IMR-90 (cell line): ENCODE data around the gene AGAP1. TPM values are rescaled to one million over a fixed set of nuclear protein-coding genes. Genes with fewer than 3 reads are reported as not detected.

Experiments used
- ATAC-seq: fragments of 200-7000 bp; cut with Tn5 transposase; 2 replicates; pipeline ENCODE4 v1.9.1; 2020; ENCODE audit warnings: low read depth, mild to moderate bottlenecking, moderate library complexity
- BruUV-seq: library from RNA; stranded (reverse); fragments of 400-500 nt; replicated peaks from 2 replicates; lab custom pipeline; 2021; lab: Mats Ljungman, UMichigan
- CTCF ChIA-PET: fragments of 300-600 bp; formaldehyde crosslinking; extraction: SDS; loops from one replicate; lab custom pipeline; 2021; ENCODE audit warnings: antibody characterized with exemption; lab: Yijun Ruan, JAX
- POLR2A ChIA-PET: fragments of 300-600 bp; sonication (Branson Sonifier 250); formaldehyde crosslinking; loops from one replicate; lab custom pipeline; 2022; ENCODE audit warnings: antibody characterized with exemption; ENCODE audit not compliant: unreplicated experiment; lab: Charles Lee
- DNase-seq: peaks from one replicate; pipeline ENCODE4 v3.0.0; 2013
- H2AFZ ChIP-seq: replicated peaks from 2 replicates; pipeline ENCODE3; 2013; ENCODE audit warnings: low read length, mild to moderate bottlenecking; ENCODE audit not compliant: poor library complexity
- H2AK5ac ChIP-seq: 2 replicates; pipeline ENCODE4 v1.6.1; 2013; ENCODE audit warnings: low read depth, low read length, inconsistent platforms
- H2AK9ac ChIP-seq: replicated peaks from 2 replicates; pipeline ENCODE3; 2013; ENCODE audit warnings: mild to moderate bottlenecking, low read depth, low read length, moderate library complexity; ENCODE audit not compliant: poor library complexity
- H2BK120ac ChIP-seq: 2 replicates; pipeline ENCODE4 v1.6.1; 2013; ENCODE audit warnings: low read depth, low read length, inconsistent platforms
- H2BK15ac ChIP-seq: 3 replicates; pipeline ENCODE4 v1.6.1; 2013; ENCODE audit warnings: low read depth, low read length, inconsistent platforms
- H2BK20ac ChIP-seq: 2 replicates; pipeline ENCODE4 v1.6.1; 2013; ENCODE audit warnings: low read depth, mild to moderate bottlenecking, inconsistent platforms, low read length, moderate library complexity
- H2BK5ac ChIP-seq: 2 replicates; pipeline ENCODE4 v1.6.1; 2013; ENCODE audit warnings: mild to moderate bottlenecking, low read depth, low read length, inconsistent platforms; ENCODE audit not compliant: poor library complexity, severe bottlenecking
- H3K14ac ChIP-seq: replicated peaks from 2 replicates; pipeline ENCODE4 v1.6.1; 2013; ENCODE audit warnings: low read depth, low read length, inconsistent platforms
- H3K18ac ChIP-seq: 2 replicates; pipeline ENCODE4 v1.6.1; 2013; ENCODE audit warnings: low read depth, low read length, control low read depth
- H3K23ac ChIP-seq: 2 replicates; pipeline ENCODE4 v1.6.1; 2013; ENCODE audit warnings: low read depth, low read length, inconsistent platforms
- H3K27ac ChIP-seq: 2 replicates; pipeline ENCODE4 v1.5.1; 2013; ENCODE audit warnings: mild to moderate bottlenecking, control low read depth, low read length; ENCODE audit not compliant: insufficient read depth
- H3K27me3 ChIP-seq: 2 replicates; pipeline ENCODE4 v1.6.1; 2013; ENCODE audit warnings: low read length; ENCODE audit not compliant: control insufficient read depth, insufficient read depth
- H3K36me3 ChIP-seq: 2 replicates; pipeline ENCODE4 v1.6.1; 2013; ENCODE audit warnings: low read length, mixed read lengths; ENCODE audit not compliant: control insufficient read depth, insufficient read depth
- H3K4ac ChIP-seq: 2 replicates; pipeline ENCODE4 v1.6.1; 2013; ENCODE audit warnings: low read depth, low read length, inconsistent platforms
- H3K4me1 ChIP-seq: 2 replicates; pipeline ENCODE4 v1.6.1; 2013; ENCODE audit warnings: low read length, mixed read lengths; ENCODE audit not compliant: control insufficient read depth, insufficient read depth
- H3K4me2 ChIP-seq: 2 replicates; pipeline ENCODE4 v1.6.1; 2013; ENCODE audit warnings: low read depth, mild to moderate bottlenecking, control low read depth, low read length, moderate library complexity
- H3K4me3 ChIP-seq: 2 replicates; pipeline ENCODE4 v1.5.1; 2013; ENCODE audit warnings: low read depth, mild to moderate bottlenecking, control low read depth, low read length, moderate library complexity; ENCODE audit not compliant: insufficient read depth
- H3K56ac ChIP-seq: 2 replicates; pipeline ENCODE4 v1.6.1; 2013; ENCODE audit warnings: low read length, inconsistent platforms; ENCODE audit not compliant: insufficient read depth; ENCODE audit errors: extremely low read depth
- H3K79me1 ChIP-seq, 2 experiments: 2 replicates each; pipeline ENCODE4 v1.6.1; 2013; ENCODE audit warnings: low read length in 2 of 2, inconsistent platforms in 1 of 2, low read depth in 1 of 2
- H3K9ac ChIP-seq: 2 replicates; pipeline ENCODE4 v1.6.1; 2013; ENCODE audit warnings: low read depth, low read length, control low read depth
- H3K9me1 ChIP-seq: 2 replicates; pipeline ENCODE4 v1.6.1; 2013; ENCODE audit warnings: low read length, inconsistent platforms; ENCODE audit not compliant: insufficient read depth
- H3K9me3 ChIP-seq: 2 replicates; pipeline ENCODE4 v1.6.1; 2013; ENCODE audit warnings: low read length; ENCODE audit not compliant: control insufficient read depth, insufficient read depth
- H4K20me1 ChIP-seq: 2 replicates; pipeline ENCODE4 v1.6.1; 2013; ENCODE audit warnings: low read length, inconsistent platforms; ENCODE audit not compliant: insufficient read depth
- H4K5ac ChIP-seq: 2 replicates; pipeline ENCODE4 v1.6.1; 2013; ENCODE audit warnings: mild to moderate bottlenecking, low read depth, low read length, control low read depth
- H4K8ac ChIP-seq, 2 experiments: 2 replicates each; pipeline ENCODE4 v1.6.1; 2013; ENCODE audit warnings: low read depth in 2 of 2, low read length in 2 of 2, control low read depth in 1 of 2, inconsistent platforms in 1 of 2
- H4K91ac ChIP-seq: 2 replicates; pipeline ENCODE4 v1.6.1; 2013; ENCODE audit warnings: low read depth, low read length, inconsistent platforms; ENCODE audit not compliant: insufficient read depth
- BHLHE40 ChIP-seq: fragments of 150-350 bp; IDR thresholded peaks from 2 replicates; pipeline ENCODE4 v1.6.1; 2016; ENCODE audit warnings: mild to moderate bottlenecking, low read depth, low read length
- CEBPB ChIP-seq: IDR thresholded peaks from 2 replicates; pipeline ENCODE4 v1.6.1; 2012; ENCODE audit warnings: low read depth, low read length, improper control_type of control experiment
- CHD1 ChIP-seq: IDR thresholded peaks from 2 replicates; pipeline ENCODE4 v1.6.1; 2012; ENCODE audit warnings: low read depth, low read length, improper control_type of control experiment
- FOS ChIP-seq: fragments of 150-350 bp; IDR thresholded peaks from 2 replicates; pipeline ENCODE4 v1.6.1; 2016; ENCODE audit warnings: low read depth, low read length
- MAFK ChIP-seq: IDR thresholded peaks from 2 replicates; pipeline ENCODE4 v1.6.1; 2012; ENCODE audit warnings: low read depth, low read length, improper control_type of control experiment
- MAZ ChIP-seq: IDR thresholded peaks from 2 replicates; pipeline ENCODE4 v1.6.1; 2012; ENCODE audit warnings: low read depth, mild to moderate bottlenecking, low read length, improper control_type of control experiment, moderate library complexity, borderline replicate concordance
- MXI1 ChIP-seq: IDR thresholded peaks from 2 replicates; pipeline ENCODE4 v1.6.1; 2012; ENCODE audit warnings: low read depth, mild to moderate bottlenecking, low read length, moderate library complexity, borderline replicate concordance
- NFE2L2 ChIP-seq: fragments of 150-350 bp; IDR thresholded peaks from 2 replicates; pipeline ENCODE4 v1.6.1; 2016; ENCODE audit warnings: low read depth, mild to moderate bottlenecking, low read length
- POLR2A ChIP-seq: IDR thresholded peaks from 2 replicates; pipeline ENCODE4 v1.6.1; 2012; ENCODE audit warnings: mild to moderate bottlenecking, low read depth, low read length
- RAD21 ChIP-seq: IDR thresholded peaks from 2 replicates; pipeline ENCODE4 v1.6.1; 2012; ENCODE audit warnings: low read length, improper control_type of control experiment
- RCOR1 ChIP-seq: IDR thresholded peaks from 2 replicates; pipeline ENCODE4 v1.6.1; 2012; ENCODE audit warnings: mild to moderate bottlenecking, low read length, improper control_type of control experiment; ENCODE audit not compliant: insufficient replicate concordance
- RFX5 ChIP-seq: IDR thresholded peaks from 2 replicates; pipeline ENCODE4 v1.8.0; 2012; ENCODE audit warnings: low read depth, mild to moderate bottlenecking, low read length, moderate library complexity
- SMC3 ChIP-seq: fragments of 150-350 bp; IDR thresholded peaks from 2 replicates; pipeline ENCODE4 v1.6.1; 2016; ENCODE audit warnings: low read depth, mild to moderate bottlenecking, antibody characterized with exemption, low read length, moderate library complexity
- WGBS, 2 experiments: methylation state at CpG; one replicate each; pipeline versions ENCODE4 v1.1.5 to v1.1.7; 2013; ENCODE audit warnings: missing lambda C conversion rate in 2 of 2; ENCODE audit not compliant: insufficient read length in 1 of 2; ENCODE audit errors: extremely low coverage in 2 of 2; 5-methylcytosine and 5-hydroxymethylcytosine counted together
- dilution Hi-C: fragments of 300-500 bp; cut with HindIII; formaldehyde crosslinking; loops from one replicate; pipeline ENCODE4 v1.14.3; 2018; ENCODE audit warnings: low sequenced_read_pairs; ENCODE audit not compliant: unreplicated experiment
- in situ Hi-C: fragments of 300-500 bp; cut with MboI; formaldehyde crosslinking; loops from 3 replicates; pipeline ENCODE4 v1.14.3; 2019; ENCODE audit warnings: low sequenced_read_pairs, inconsistent platforms, mixed read lengths
- intact Hi-C: fragments of 100-400 bp; cut with micrococcal nuclease; formaldehyde crosslinking; loops from 2 replicates; pipeline ENCODE4 v1.10.0; 2022
- polyA plus RNA-seq, 3 experiments: library from polyadenylated mRNA; depleted of rRNA; stranded (reverse); fragments of >200 nt; gene quantifications; 2 replicates each; pipeline ENCODE4 v1.2.3, GENCODE V29; 2012; ENCODE audit warnings: low replicate concordance in 1 of 3
- total RNA-seq: library from RNA; depleted of rRNA; stranded (reverse); fragments of >200 nt; gene quantifications from 2 replicates; pipeline ENCODE4 v1.2.3, GENCODE V29; 2012
- TF ChIP-seq, protein P1 (sequence below): conservative IDR thresholded peaks from 2 replicates; pipeline ENCODE4 v1.5.1; 2012; ENCODE audit warnings: mild to moderate bottlenecking, low read depth, low read length, improper control_type of control experiment
- TF ChIP-seq, protein P2 (sequence below): fragments of 150-350 bp; IDR thresholded peaks from 2 replicates; pipeline ENCODE4 v1.6.1; 2017; ENCODE audit warnings: mild to moderate bottlenecking, antibody characterized with exemption, low read length, low read depth
- TF ChIP-seq, protein P3 (sequence below): fragments of 150-350 bp; IDR thresholded peaks from 2 replicates; pipeline ENCODE4 v1.6.1; 2016; ENCODE audit warnings: low read depth, mild to moderate bottlenecking, low read length, moderate library complexity, borderline replicate concordance

Gene AGAP1
- total and polyA plus RNA-seq, 2 of the 4 experiments (the other 2 are of a cell fraction), result 15.1 to 16.4 TPM

DNA sequence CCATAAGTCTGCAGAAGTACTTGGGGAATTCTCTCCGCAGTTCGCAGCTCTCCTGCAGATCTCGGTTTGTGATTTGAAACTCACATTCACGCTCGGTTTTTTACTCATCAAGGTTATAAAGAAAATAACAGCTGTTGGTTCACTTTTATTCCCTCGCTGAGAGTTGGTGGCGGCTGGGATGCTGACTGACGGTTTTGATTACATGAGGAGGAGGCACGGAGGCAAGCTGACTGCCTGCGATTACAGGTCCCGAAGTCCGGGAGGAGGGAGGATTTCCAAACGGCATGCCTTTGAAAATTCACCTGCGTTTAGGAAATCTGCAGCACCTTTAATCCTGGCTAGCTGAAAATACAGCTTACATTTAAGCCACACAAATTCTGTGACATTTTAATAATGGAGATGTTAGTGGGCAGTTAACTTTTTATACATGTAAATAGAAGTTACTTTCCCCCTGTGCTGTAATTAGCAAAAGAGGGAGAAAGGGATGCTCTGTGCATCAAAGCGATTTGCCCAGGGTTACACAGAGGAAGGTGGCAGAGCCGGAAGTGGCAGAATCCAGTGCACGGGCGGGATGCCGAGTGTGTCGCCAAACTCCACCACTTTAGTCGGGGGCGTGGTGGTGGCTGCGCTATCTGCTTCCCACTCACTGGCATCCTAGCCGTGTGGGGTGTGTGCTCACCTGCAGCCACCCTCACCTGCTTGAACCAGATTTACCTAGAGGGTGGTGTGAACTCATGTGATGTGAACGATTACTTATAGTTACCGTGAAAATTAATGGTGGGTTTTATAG lies 14.7 kb downstream of the AGAP1 start:
- Histone ChIP-seq H3K27me3 (no peaks in the 10 kb centered on the region), H3K4me1 (peaks cover 12% of the 10 kb centered on the region), H2AFZ (no peak overlapping the region), H4K20me1 (peaks cover 37% of the 10 kb centered on the region), H4K8ac (no peak overlapping the region), H2BK5ac (no peak overlapping the region), H3K4me2 (no peak overlapping the region), H3K36me3 (no peaks in the 10 kb centered on the region), H3K9ac (no peak overlapping the region), H2AK9ac (no peak overlapping the region), H4K91ac (no peak overlapping the region), H3K79me1 (peaks cover 29 to 74% of the 10 kb centered on the region in 2 experiments), H3K4me3 (no peak overlapping the region), H3K56ac (no peak overlapping the region), H3K4ac (no peak overlapping the region), H3K23ac (no peak overlapping the region), H2BK120ac (no peak overlapping the region), H2BK15ac (no peak overlapping the region), H3K18ac (no peak overlapping the region), H3K14ac (no peak overlapping the region), H2BK20ac (no peak overlapping the region), H3K9me1 (peaks cover 10% of the 10 kb centered on the region), H2AK5ac (no peak overlapping the region), H4K5ac (no peak overlapping the region), H3K9me3 (no peaks in the 10 kb centered on the region), H3K27ac (no peak overlapping the region)
- ChIA-PET CTCF (no interaction called here), POLR2A (no interaction called here)
- 94% methylated on average over 13 of the region's 26 CpGs; no CpG with 5 or more reads in 1 of the 2 experiments for WGBS, 2 experiments
- ATAC-seq, result no peak
- in situ Hi-C loops, result no loop called here
- DNase-seq, result no peak
- intact Hi-C loops, result no loop called here
- TF ChIP-seq, protein P1, sequence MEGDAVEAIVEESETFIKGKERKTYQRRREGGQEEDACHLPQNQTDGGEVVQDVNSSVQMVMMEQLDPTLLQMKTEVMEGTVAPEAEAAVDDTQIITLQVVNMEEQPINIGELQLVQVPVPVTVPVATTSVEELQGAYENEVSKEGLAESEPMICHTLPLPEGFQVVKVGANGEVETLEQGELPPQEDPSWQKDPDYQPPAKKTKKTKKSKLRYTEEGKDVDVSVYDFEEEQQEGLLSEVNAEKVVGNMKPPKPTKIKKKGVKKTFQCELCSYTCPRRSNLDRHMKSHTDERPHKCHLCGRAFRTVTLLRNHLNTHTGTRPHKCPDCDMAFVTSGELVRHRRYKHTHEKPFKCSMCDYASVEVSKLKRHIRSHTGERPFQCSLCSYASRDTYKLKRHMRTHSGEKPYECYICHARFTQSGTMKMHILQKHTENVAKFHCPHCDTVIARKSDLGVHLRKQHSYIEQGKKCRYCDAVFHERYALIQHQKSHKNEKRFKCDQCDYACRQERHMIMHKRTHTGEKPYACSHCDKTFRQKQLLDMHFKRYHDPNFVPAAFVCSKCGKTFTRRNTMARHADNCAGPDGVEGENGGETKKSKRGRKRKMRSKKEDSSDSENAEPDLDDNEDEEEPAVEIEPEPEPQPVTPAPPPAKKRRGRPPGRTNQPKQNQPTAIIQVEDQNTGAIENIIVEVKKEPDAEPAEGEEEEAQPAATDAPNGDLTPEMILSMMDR, result no peak
- TF ChIP-seq CHD1 (no peak), MXI1 (no peak), FOS (no peak), RFX5 (no peak), RAD21 (no peak), POLR2A (no peak), BHLHE40 (no peak), MAFK (no peak), RCOR1 (no peak), MAZ (no peak), CEBPB (no peak), SMC3 (no peak), NFE2L2 (no peak)
- TF ChIP-seq, protein P2, sequence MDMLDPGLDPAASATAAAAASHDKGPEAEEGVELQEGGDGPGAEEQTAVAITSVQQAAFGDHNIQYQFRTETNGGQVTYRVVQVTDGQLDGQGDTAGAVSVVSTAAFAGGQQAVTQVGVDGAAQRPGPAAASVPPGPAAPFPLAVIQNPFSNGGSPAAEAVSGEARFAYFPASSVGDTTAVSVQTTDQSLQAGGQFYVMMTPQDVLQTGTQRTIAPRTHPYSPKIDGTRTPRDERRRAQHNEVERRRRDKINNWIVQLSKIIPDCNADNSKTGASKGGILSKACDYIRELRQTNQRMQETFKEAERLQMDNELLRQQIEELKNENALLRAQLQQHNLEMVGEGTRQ, result no peak
- TF ChIP-seq, protein P3, sequence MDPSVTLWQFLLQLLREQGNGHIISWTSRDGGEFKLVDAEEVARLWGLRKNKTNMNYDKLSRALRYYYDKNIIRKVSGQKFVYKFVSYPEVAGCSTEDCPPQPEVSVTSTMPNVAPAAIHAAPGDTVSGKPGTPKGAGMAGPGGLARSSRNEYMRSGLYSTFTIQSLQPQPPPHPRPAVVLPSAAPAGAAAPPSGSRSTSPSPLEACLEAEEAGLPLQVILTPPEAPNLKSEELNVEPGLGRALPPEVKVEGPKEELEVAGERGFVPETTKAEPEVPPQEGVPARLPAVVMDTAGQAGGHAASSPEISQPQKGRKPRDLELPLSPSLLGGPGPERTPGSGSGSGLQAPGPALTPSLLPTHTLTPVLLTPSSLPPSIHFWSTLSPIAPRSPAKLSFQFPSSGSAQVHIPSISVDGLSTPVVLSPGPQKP, result no peak
- no TSS peak for BruUV-seq
- dilution Hi-C loops, result no loop called here
